ENCODE measurements around the gene LSAMP. TPM values are rescaled to one million over a fixed set of nuclear protein-coding genes. Genes with fewer than 3 reads are reported as not detected.

Gene LSAMP
- total RNA-seq, 2 donors from 2014 or later, result 1.9 to 5.4 TPM

DNA sequence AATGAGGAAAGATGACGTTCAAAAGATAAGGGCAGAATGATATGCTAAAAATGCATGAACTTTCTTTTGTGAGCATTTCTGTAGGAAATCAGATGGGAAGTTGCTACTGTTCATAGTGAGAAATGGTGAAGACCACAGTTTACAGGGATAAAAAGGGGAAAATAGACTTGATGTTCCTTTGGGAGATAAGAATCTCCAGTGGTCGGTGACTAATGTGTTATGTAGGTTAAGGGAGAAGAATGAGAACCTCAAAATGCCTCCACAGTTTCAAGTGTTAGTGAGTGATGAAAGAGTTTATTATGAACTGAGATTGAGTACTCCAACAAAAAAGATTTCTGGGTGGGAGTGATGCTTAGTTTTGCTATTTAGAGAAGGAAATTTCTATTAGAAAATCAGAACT is 247.2 kb downstream of the LSAMP start:
- Histone ChIP-seq H3K9me3 (no peaks in the 10 kb centered on the region), H3K27me3 (replicated peaks; ENCODE audit: insufficient read depth) (no peaks in the 10 kb centered on the region), H3K27ac (no peak overlapping the region), H3K4me1 (ENCODE audit: control insufficient read depth in 1 of 2, low read depth in 2 of 2) (no peaks in the 10 kb centered on the region), H3K36me3 (no peaks in the 10 kb centered on the region), H3K4me3 (no peak overlapping the region)
- TF ChIP-seq, protein P1, sequence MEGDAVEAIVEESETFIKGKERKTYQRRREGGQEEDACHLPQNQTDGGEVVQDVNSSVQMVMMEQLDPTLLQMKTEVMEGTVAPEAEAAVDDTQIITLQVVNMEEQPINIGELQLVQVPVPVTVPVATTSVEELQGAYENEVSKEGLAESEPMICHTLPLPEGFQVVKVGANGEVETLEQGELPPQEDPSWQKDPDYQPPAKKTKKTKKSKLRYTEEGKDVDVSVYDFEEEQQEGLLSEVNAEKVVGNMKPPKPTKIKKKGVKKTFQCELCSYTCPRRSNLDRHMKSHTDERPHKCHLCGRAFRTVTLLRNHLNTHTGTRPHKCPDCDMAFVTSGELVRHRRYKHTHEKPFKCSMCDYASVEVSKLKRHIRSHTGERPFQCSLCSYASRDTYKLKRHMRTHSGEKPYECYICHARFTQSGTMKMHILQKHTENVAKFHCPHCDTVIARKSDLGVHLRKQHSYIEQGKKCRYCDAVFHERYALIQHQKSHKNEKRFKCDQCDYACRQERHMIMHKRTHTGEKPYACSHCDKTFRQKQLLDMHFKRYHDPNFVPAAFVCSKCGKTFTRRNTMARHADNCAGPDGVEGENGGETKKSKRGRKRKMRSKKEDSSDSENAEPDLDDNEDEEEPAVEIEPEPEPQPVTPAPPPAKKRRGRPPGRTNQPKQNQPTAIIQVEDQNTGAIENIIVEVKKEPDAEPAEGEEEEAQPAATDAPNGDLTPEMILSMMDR (IDR thresholded peaks at IDR 0.05), result no peak
- DNase-seq (ENCODE audit: low spot score), result no peak
- ATAC-seq (ENCODE audit: insufficient number of reproducible peaks, low FRiP score, low read depth), result no peak

DNA sequence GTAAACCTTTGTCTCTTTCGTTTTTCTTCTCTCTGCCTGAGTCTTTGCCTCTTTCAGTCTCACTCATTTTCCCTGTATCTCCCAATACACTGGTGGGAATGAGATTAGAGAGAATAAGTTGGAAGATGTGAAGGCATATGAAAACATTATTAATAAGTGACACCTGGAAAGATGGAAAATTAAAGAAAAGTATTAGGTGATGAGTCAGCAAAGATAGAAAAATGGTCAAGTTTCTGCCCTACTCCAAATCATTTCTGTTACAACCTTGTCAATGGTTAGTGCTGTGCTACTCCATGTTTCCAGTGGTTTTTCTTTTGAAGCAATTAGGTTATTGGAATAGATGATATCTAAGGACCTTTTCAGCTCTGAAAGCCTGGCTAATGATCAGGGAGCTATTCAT is 252.8 kb downstream of the LSAMP start:
- TF ChIP-seq, protein P1 (IDR thresholded peaks at IDR 0.05), result no peak
- no peaks in the 10 kb centered on the region for H3K27me3 ChIP-seq (replicated peaks; ENCODE audit: insufficient read depth)
- DNase-seq (ENCODE audit: low spot score), result no peak
- no peak overlapping the region for H3K4me3 ChIP-seq
- H3K4me1 ChIP-seq (ENCODE audit: control insufficient read depth in 1 of 2, low read depth in 2 of 2), result no peaks in the 10 kb centered on the region
- H3K9me3 ChIP-seq, result no peaks in the 10 kb centered on the region
- no peak overlapping the region for H3K27ac ChIP-seq
- no peak for ATAC-seq (ENCODE audit: insufficient number of reproducible peaks, low FRiP score, low read depth)
- no peaks in the 10 kb centered on the region for H3K36me3 ChIP-seq

DNA sequence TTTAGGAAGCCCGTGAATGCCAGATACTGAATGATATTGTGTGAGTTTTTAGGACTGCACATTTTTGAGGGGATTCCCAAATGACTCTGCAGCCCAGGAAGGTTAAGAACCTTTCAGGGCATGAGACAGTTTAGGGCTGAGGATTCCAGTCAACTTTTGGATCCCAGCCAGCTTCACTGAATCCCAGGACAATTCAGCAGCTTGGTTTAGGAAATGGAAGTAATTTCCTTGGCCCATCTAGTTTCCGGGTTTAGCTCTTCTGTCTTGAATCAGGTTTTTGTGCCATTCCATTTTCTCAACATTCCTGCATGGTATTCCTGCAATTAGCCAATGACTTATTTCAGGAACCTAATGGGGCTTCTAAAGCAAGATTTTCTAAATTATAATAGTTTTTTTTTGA is 253.9 kb downstream of the LSAMP start:
- Histone ChIP-seq H3K4me1 (ENCODE audit: control insufficient read depth in 1 of 2, low read depth in 2 of 2) (no peaks in the 10 kb centered on the region), H3K4me3 (no peak overlapping the region), H3K27me3 (replicated peaks; ENCODE audit: insufficient read depth) (no peaks in the 10 kb centered on the region), H3K27ac (no peak overlapping the region), H3K36me3 (no peaks in the 10 kb centered on the region), H3K9me3 (no peaks in the 10 kb centered on the region)
- TF ChIP-seq, protein P1 (IDR thresholded peaks at IDR 0.05), result no peak
- no peak for ATAC-seq (ENCODE audit: insufficient number of reproducible peaks, low FRiP score, low read depth)
- DNase-seq (ENCODE audit: low spot score), result no peak

DNA sequence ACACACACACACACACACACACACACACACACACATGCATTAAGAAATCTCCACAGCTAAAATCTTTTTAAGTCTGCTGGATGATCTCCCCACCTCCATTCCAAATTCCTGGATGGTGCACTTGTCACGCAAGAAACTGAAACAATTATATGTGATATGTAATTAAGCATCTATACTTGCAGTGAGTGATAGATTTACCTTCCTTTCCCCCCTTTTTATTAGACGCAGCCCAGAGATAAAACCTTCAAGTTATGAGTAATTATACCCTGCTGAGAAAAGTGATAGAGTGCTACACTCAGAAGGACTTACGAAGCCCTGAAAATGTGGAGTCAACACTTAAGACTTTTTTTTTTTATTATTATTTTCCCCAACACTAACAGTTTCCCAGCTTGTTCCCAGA is 255.2 kb downstream of the LSAMP start:
- H3K4me3 ChIP-seq, result no peak overlapping the region
- H3K27me3 ChIP-seq (replicated peaks; ENCODE audit: insufficient read depth), result no peaks in the 10 kb centered on the region
- no peaks in the 10 kb centered on the region for H3K9me3 ChIP-seq
- TF ChIP-seq, protein P1 (IDR thresholded peaks at IDR 0.05), result no peak
- no peaks in the 10 kb centered on the region for H3K36me3 ChIP-seq
- ATAC-seq (ENCODE audit: insufficient number of reproducible peaks, low FRiP score, low read depth) (no peak), DNase-seq (ENCODE audit: low spot score) (no peak)
- no peaks in the 10 kb centered on the region for H3K4me1 ChIP-seq (ENCODE audit: control insufficient read depth in 1 of 2, low read depth in 2 of 2)
- no peak overlapping the region for H3K27ac ChIP-seq

- ATAC-seq (ENCODE audit: insufficient number of reproducible peaks, low FRiP score, low read depth) (no peak), DNase-seq (ENCODE audit: low spot score) (no peak)
- Histone ChIP-seq H3K4me3 (no peak overlapping the region), H3K27me3 (replicated peaks; ENCODE audit: insufficient read depth) (no peaks in the 10 kb centered on the region), H3K27ac (no peak overlapping the region), H3K36me3 (no peaks in the 10 kb centered on the region), H3K9me3 (no peaks in the 10 kb centered on the region), H3K4me1 (ENCODE audit: control insufficient read depth in 1 of 2, low read depth in 2 of 2) (no peaks in the 10 kb centered on the region)
- TF ChIP-seq, protein P1 (IDR thresholded peaks at IDR 0.05), result no peak
Observed at GRCh38 chr3:116188231-116188785, 257.0 kb downstream of the LSAMP start.
